Measurements from ENCODE around the gene SFT2D3.

Gene SFT2D3

DNA sequence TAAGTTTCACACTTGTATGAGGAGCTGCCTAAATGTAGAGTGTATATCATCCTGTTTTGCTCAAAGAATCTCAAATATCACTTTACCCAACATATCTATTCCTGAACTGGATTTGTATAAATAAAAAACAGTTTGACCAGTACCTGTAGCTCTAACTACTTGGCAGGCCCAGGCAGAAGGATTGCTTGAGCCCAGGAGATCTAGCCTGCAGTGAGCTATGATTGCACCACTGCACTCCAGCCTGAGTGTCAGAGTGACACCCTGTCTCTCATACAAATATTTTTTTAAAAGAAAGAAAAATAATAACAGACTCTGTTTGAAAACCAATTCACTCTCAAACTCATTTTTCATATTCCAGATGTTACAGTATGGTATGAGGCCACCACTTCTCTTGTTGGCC is 18.2 kb upstream of the SFT2D3 start:
- DNase-seq (ENCODE audit: low read depth) = no peak

GRCh38 chr2:127683757-127684156 is 17.5 kb upstream of the SFT2D3 start:
- DNase-seq (ENCODE audit: low read depth) = no peak

- no peak for DNase-seq (ENCODE audit: low read depth)
These were observed 15.8 kb upstream of the SFT2D3 start for GRCh38 chr2:127685410-127686080.

DNA sequence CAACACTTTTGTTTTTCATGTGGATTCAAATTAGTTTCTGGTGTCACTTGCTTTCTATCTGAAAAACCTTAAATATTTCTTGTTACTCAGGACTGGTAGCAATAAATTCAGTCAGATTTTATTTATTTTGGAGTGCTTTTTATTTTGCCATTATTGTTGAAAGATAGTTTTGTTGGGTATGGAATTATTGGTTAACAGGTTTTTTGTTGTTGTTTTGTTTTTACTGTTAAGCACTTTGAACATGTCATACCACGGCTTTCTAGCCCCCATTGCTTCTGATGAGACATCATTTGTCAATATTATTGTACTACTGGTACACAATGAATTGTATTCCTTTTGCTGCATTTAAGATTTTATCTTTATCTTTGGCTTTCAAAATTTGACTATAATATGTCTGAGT is 12.9 kb upstream of the SFT2D3 start:
- DNase-seq (ENCODE audit: low read depth) = no peak

DNA sequence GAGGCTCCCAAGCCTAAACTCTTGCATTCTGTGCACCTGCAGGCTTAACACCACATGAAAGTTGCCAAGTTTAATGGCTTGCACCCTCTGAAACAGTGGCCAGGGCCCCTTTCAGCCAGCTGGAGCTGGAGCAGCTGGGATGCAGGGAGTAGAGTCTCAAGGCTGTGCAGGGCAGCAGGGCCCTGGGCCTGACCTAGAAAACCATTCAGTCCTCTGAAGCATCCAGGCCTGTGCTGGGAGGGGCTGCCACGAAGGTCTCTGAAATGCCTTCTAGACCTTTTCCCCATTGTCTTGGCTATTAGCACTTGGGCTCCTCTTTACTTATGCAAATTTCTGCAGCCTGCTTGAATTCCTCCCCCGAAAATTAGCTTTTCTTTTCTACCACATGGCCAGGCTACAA is 10.6 kb upstream of the SFT2D3 start:
- no peak for DNase-seq (ENCODE audit: low read depth)

DNA sequence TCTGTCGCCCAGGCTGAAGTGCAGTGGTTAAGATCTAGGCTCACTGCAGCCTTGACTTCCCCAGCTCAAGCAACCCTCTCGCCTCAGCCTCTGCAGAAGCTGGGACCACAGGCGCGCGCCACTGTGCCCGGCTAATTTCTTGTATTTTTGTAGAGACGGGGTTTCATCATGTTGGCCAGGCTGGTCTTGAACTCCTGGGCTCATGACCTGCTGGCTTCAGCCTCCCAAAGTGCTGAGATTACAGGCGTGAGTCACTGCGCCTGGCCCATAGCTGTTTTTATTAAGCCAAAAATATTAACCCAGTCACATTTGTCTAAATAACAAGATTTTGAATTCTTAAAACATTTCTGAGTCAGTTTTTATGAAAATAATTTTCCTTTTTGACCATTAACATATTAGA is 6.3 kb upstream of the SFT2D3 start:
- no peak for DNase-seq (ENCODE audit: low read depth)

DNA sequence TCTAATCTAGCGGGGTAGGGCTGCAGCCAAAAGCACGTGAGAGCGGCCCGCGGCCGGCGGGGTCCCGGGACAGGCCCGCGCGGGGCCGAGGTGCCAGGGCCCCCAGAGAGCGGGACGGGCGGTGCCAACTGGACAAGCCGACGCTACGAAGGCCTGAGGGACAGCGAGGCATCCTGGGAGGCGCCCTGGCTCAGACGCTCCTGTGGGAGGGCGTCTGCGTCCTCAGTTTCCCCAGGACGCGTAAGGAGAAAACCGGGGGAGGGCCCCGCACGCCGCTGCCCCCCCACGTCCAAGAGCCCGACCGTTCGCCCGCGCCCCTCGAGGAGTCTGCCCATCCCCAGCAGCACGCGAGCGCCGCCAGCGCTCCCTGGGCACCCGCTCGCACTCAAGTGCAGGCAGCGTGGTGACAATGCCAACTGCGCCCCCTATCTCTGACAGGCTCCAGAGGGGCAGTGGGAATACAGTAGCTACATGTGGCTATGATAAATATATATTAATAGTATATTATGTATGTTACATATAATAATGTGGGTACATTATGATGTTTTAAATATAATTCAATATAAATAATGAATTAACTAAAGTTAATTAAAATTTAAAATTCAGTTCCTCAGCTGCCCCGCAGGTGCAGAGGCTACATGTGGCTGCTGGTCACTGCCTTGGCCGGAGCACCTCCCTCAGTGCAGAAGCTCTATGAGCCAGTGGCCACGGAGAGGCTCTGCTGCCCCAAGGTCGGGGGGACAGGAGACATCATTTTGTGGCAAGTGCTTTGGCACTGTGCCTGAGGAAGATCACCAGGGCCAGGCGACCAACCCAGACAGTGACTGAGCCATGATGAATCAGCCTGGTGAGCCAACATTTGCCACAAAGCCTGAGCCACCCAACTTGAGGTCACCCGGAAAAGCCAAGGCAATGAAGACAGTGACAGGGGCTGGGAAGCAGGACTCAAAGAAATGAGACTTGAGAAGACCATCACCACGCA is 5.5 kb upstream of the SFT2D3 start:
- no peak for DNase-seq (ENCODE audit: low read depth)

DNA sequence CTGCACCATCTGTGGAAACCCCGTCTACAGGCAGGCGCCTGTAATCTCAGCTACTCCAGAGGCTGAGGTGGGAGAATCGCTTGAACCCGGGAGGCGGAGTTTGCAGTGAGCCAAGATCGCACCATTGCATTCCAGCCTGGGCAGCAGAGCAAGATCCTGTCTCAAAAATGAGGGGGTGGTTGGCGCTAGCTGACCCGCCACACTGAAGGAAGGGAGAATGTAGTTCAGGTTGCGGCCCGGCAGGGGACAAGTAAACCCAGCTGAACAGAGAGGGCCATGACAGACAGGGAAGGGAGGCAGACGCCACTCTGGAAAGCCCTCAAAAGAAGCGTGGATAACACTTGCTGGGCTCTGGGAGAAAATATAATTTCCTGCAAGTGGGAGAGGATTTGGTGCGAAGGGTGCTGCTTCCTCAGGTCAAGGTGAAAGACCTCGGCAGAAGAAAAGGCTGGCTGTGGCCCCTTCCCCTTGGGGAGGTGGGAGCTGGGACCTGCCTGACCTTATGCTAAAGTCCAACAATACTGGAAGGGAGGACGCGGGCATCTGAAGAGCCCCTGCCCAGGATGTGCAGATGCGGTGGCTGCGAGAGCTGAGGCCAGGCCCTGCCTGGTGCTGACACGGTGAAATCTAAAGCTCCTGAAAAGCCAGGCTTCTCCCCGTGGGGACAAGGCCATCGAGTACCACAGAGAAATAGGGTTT is 3.7 kb upstream of the SFT2D3 start:
- DNase-seq (ENCODE audit: low read depth) = no peak

- no peak for DNase-seq (ENCODE audit: low read depth)
These were observed 2.5 kb upstream of the SFT2D3 start for GRCh38 chr2:127698553-127699355.

GRCh38 chr2:127700527-127701192 is 637 bp upstream of the SFT2D3 start:
- DNase-seq (ENCODE audit: low read depth) = no peak

DNA sequence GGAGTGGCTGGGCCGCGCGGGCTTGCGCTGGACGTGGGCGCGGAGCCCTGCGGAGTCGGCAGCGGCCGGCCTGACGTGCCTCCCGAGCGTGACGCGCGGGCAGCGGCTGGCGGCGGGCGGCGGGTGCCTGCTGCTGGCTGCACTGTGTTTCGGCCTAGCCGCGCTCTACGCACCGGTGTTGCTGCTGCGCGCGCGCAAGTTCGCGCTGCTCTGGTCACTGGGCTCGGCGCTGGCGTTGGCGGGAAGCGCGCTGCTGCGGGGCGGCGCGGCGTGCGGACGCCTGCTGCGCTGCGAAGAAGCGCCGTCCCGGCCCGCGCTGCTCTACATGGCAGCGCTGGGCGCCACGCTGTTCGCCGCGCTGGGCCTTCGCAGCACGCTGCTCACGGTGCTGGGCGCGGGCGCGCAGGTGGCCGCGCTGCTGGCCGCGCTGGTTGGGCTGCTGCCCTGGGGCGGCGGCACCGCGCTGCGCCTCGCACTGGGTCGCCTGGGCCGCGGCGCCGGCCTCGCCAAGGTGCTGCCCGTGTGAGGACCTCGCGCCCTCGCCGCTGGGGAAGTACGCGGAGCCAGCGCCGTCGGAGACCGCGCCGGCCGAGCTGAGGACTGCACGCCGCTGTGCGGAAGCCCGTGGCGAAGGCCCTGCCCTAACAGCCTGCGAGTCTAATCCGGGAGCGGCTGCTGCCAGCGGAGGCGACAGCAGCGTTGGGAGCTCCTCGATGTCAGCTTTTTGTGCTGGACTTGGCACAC is 526 bp downstream of the SFT2D3 start:
- peak; percentile 70 for DNase-seq (ENCODE audit: low read depth)

DNA sequence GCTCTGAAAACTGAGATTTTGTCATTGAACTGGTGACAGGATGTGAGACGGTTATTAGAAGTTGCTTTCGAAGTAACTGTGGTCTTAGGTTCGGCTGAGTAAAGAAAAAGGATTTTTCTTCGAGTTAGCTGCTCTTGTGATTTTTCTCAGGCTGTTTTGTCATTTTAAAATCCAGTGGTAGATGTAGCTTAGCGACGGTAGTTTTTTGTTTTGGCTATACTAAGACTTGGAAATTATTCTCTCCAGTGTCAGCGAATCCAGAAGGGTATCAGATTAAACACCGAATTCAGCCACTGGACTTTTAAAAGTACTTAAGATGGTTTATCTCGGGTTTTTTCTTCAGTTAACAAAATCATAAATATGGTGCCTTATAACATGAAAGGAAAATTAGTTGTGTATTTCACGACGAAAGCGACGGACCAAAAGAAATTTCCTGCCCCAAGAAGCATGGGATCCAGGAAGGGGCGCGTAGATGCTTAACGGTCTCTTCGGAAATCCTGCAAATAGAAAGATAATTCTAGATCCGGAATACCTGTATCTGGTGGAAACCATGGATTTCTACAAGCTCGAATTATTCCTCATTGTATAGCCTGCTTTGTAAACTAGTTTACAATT is 1.2 kb downstream of the SFT2D3 start:
- DNase-seq (ENCODE audit: low read depth) = no peak

DNA sequence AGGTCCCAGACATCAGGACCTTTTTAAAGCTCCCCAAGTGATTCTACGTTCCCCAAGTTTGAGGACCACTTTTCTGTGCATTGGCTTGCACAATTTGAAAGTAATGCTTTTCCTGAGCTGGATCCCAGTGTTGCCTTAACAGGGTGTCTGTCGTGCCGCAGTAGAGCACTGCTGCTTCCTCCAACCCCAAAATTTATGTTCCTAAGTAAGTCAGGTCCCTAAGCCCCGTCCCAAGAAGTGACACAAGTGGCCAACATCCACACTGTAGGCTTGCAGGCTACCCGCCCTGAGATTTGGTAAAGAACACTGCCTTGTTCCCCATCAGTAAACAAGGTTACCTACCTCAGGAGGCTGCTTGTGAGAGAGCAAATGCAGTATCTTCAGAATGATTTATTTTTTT is 2.0 kb downstream of the SFT2D3 start:
- DNase-seq (ENCODE audit: low read depth) = no peak

DNA sequence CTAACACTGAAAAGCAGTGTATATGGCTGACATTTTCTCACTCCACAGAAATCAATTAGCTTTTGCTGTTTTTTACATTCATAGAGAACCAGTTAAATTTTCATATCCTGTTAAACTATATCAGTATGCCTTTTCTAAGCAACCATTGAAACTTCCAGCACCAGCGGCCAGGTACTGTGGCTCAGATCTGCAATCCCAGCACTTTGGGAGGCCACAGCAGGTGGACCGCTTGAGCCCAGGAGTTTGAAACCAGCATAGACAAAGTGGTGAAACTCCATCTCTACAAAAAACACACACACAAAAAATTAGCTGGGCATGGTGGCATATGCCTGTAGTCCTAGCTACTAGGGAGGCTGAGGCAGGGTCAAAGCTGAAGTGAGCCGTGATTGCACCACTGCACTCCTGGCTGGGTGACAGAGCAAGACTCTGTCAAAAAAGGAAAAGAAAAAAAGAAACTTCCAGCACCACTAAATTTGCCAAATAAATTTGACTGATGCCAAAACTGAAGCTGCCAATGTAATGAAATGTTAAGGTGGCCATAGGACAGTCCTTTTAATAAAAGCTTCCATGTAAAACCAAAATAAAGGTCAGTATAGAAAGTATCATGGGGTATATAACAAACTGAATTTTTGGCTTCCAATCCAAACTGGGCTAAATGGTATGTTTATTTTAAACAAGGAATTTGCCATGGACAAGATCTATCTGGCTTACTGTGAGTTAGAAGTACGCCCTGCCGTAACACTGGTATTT is 3.5 kb downstream of the SFT2D3 start:
- no peak for DNase-seq (ENCODE audit: low read depth)

DNA sequence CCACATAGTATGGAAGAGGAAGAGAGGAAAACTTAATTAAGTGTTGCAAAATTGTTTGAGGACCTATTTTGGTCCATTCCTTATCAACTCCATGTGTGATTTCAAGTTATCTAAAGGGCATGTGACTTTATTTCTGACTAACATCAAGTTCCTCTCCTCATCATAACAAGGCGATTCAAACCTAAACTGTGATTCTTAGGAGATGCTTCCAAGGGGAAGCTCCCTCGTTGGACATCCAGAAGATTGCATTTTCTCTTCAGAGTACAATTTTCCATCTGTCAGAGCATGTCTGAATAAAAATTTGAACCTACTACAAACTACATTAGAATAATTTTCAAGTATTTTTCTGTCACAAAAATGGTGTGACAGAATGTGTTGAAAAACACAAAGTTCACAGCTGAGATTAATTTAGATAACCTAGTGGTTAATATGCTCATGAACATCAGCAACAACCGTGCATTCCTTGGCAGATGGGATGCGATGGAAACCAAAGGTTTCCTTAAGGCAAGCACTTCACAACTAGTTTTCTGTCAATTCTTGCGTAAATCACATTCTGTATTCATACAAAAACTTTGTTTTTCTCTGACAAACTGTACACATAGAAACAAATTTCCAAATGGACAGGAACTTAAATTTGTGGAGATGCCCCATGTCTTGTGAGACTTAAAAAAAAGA is 4.2 kb downstream of the SFT2D3 start:
- no peak for DNase-seq (ENCODE audit: low read depth)

DNA sequence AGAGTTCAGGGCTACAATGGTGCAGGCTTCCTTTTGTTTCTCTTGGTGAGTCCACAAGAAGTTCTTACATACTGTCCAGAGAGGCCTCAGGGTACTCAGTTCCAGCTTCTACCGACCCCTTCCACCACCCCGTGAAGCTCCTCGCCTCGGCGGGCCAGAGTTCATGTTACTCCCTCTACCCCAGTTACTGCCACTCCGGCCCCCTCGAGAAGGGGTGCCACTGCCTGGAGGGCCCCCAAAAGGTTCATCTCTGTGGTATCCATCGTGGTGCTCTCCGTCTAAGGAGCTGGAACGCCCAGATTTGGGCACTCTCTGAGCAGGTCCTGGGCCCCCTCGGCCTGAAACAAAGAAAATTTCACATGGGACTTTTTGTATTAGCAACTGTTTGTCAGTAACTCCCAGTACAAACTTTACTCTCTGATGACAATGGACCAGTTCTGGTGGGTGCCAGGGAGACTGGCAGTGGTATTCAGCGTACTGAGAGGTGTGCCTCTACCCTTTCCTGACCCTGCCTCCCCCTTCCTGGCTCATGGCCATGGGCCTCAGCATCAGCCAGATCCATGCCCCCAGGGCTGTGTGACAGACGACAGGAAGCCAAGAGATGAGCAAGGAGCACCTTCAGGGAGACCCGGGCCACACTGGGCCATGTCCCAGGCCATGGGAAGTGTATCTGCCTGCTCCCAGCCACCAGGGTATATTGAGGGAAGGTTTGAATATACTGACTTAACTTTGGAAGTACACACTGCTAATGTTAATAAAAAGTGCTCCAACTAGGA is 5.1 kb downstream of the SFT2D3 start:
- no peak for DNase-seq (ENCODE audit: low read depth)

DNA sequence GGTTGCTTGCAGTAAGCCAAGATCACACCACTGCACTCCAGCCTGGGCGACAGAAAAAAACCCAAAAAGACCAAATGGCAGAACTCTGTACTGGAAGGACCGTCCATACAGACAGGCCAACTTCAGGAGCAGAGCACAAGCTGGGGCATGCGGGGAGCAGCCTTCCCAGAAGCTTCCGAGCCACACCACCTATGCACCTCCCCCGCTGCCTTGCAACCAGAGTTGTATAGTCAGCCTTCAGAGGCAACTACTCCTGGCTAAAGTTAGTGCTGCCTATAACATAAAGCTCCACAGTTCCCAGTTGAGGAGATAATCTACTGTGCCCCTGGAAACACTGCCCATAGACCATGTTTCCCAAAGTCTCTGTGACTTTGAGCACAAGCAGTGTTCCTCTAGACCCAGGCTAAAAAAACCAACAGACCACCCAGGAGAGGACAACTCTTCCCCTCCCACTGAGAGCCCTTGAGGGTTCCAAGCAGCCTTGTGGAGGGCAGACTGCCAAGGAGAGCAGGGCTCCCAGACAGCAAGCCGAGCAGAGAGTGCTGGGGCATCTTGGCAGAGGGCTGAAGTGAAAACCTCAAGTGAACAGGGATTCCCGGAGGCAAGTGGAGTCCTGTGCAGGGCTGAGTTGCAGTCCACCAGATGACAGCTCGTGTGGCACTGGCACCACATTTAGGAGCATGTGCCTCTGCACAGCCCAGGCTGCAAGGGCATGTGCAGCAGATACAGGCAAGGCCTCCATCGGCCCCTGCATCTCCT is 6.8 kb downstream of the SFT2D3 start:
- DNase-seq (ENCODE audit: low read depth) = no peak

Data from activated gamma-delta T cell treated with anti-CD3 and anti-CD28 coated beads, Interleukin-2, amount 50 U/mL, for 16 hours (primary cell).